ENCODE results near the gene GDF11.
A peak's percentile ranks its signal among the peaks of the same experiment; 100 is the strongest.

The GDF11 gene

DNA sequence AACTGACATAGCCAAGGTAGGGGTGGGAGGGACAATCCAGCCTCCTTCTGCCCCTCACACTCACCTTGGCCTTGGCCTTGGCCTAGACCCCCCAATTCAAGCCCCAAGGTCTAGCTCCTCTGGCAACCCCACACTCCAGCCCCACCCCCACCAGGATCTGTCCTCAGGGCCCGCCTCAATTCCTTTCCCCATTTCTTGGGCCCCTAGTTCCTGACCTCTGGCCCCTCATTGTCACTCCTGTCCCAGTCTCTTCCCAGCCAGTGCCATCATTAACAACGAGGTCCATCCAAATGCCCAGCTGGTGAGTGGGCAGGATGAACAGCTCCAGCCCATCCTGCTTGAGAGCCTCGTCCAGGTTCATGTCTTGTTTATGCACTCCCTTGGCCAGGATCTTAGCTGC, 6.8 kb upstream of the GDF11 start:
- Histone ChIP-seq H3F3A (ENCODE audit: insufficient read depth) (peaks cover 7% of the 10 kb centered on the region), H3K9me2 (replicated peaks; ENCODE audit: insufficient read depth, low read length) (no peaks in the 10 kb centered on the region), H3K27ac (ENCODE audit: low read depth, low read length) (no peak overlapping the region), H3K79me2 (ENCODE audit: insufficient read depth, low read length) (no peaks in the 10 kb centered on the region), H3K9ac (ENCODE audit: low read length) (no peak overlapping the region), H3K9me3 (ENCODE audit: insufficient read depth, low read length) (no peaks in the 10 kb centered on the region), H3K36me3 (ENCODE audit: low read length) (no peaks in the 10 kb centered on the region), H2AFZ (ENCODE audit: low read depth, low read length, severe bottlenecking) (no peak overlapping the region), H3K4me2 (ENCODE audit: low read depth, low read length, poor library complexity, severe bottlenecking) (no peak overlapping the region), H4K20me1 (ENCODE audit: low read depth, low read length) (no peaks in the 10 kb centered on the region), H3K27me3 (ENCODE audit: low read length) (no peaks in the 10 kb centered on the region), H3K4me3 (ENCODE audit: insufficient read depth, low read length, poor library complexity, severe bottlenecking) (no peak overlapping the region)
- no peak for TF ChIP-seq EZH2phosphoT487 (conservative IDR thresholded peaks at IDR 0.05; ENCODE audit: low read length)
- TF ChIP-seq, protein P1, sequence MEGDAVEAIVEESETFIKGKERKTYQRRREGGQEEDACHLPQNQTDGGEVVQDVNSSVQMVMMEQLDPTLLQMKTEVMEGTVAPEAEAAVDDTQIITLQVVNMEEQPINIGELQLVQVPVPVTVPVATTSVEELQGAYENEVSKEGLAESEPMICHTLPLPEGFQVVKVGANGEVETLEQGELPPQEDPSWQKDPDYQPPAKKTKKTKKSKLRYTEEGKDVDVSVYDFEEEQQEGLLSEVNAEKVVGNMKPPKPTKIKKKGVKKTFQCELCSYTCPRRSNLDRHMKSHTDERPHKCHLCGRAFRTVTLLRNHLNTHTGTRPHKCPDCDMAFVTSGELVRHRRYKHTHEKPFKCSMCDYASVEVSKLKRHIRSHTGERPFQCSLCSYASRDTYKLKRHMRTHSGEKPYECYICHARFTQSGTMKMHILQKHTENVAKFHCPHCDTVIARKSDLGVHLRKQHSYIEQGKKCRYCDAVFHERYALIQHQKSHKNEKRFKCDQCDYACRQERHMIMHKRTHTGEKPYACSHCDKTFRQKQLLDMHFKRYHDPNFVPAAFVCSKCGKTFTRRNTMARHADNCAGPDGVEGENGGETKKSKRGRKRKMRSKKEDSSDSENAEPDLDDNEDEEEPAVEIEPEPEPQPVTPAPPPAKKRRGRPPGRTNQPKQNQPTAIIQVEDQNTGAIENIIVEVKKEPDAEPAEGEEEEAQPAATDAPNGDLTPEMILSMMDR (IDR thresholded peaks at IDR 0.05; ENCODE audit: insufficient read depth, low read length, poor library complexity, severe bottlenecking), result no peak

DNA sequence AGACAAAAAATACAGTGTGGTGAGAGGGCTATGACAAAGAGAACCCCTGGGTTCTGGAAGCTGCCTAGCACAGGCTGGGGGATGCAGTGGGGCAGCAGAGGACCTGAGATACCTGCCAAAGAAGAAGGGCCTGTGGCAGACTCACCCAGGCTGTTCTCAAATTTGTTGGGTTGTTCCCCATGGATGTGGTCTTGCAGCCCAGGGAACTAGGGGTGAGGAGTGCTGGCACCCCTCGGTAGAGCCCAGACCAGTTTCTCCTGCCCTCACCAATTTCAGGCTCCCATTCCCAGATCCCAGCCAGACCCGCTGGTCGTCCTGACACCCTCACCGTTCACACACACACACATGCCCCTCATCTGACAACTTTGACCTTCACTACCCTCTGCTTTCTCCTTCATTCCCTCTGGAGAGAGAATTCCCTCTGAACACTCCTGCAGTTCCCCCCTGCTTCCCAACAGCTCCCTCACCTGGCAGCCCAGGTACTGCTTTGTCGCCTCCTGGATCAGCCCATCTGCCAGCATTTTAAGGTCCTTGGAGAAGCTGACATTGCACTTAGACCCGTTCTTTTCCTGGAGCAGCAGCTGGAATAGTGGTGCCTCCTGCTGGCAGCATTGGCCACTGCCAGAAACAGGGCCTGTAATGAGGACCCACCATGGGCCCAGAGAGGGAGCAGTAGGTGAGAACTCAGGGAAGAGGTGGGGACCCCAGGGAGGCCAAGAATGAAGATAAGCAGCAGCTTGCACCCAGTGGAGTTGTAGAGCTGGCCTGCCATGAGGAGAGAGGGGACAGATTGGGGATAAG, 5.9 kb upstream of the GDF11 start:
- Histone ChIP-seq H3K36me3 (ENCODE audit: low read length) (no peaks in the 10 kb centered on the region), H3K27me3 (ENCODE audit: low read length) (no peaks in the 10 kb centered on the region), H2AFZ (ENCODE audit: low read depth, low read length, severe bottlenecking) (no peak overlapping the region), H4K20me1 (ENCODE audit: low read depth, low read length) (no peaks in the 10 kb centered on the region), H3K9me3 (ENCODE audit: insufficient read depth, low read length) (no peaks in the 10 kb centered on the region), H3K79me2 (ENCODE audit: insufficient read depth, low read length) (no peaks in the 10 kb centered on the region), H3K4me3 (ENCODE audit: insufficient read depth, low read length, poor library complexity, severe bottlenecking) (no peak overlapping the region), H3K4me2 (ENCODE audit: low read depth, low read length, poor library complexity, severe bottlenecking) (peak overlapping the region; percentile 89), H3K9me2 (replicated peaks; ENCODE audit: insufficient read depth, low read length) (no peaks in the 10 kb centered on the region), H3F3A (ENCODE audit: insufficient read depth) (peaks cover 7% of the 10 kb centered on the region), H3K27ac (ENCODE audit: low read depth, low read length) (no peak overlapping the region), H3K9ac (ENCODE audit: low read length) (peak overlapping the region; percentile 48; the same call in 1 of the 2 replicates)
- TF ChIP-seq, protein P1 (IDR thresholded peaks at IDR 0.05; ENCODE audit: insufficient read depth, low read length, poor library complexity, severe bottlenecking), result peak; percentile 92
- TF ChIP-seq EZH2phosphoT487 (conservative IDR thresholded peaks at IDR 0.05; ENCODE audit: low read length), result no peak

DNA sequence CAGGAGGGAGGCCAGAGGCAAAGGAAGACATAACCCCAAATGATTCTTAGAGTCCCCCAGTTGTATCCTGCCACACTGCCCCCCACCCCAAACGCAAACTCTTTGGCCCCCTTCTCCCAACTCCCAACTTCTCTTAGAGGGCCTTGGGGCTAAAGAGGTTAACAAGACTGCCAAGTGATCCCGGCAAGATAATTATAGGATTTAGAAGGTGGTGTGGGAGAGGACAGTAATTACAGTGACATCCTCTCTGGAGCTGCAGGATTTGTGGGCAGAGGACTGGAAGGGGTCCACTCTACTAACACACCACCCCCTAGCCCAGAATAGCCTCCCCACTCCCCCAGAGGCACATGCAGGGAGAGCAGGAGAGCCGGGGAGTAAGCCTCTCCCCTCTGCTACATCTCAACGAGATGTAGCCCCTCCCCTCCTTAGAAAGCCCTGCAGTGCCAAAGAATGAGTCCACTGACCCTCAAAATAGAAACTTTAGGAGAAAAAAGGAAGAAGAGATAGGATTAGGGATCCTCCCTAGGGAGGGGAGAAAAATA, 5.3 kb upstream of the GDF11 start:
- H3F3A ChIP-seq (ENCODE audit: insufficient read depth), result peaks cover 7% of the 10 kb centered on the region
- H3K9me3 ChIP-seq (ENCODE audit: insufficient read depth, low read length), result no peaks in the 10 kb centered on the region
- peak overlapping the region; percentile 23; the same call in 1 of the 2 replicates for H3K27ac ChIP-seq (ENCODE audit: low read depth, low read length)
- H3K79me2 ChIP-seq (ENCODE audit: insufficient read depth, low read length), result no peaks in the 10 kb centered on the region
- H3K4me2 ChIP-seq (ENCODE audit: low read depth, low read length, poor library complexity, severe bottlenecking), result peak overlapping the region; percentile 89
- peak overlapping the region; percentile 48 for H3K9ac ChIP-seq (ENCODE audit: low read length)
- TF ChIP-seq EZH2phosphoT487 (conservative IDR thresholded peaks at IDR 0.05; ENCODE audit: low read length), result no peak
- TF ChIP-seq, protein P1 (IDR thresholded peaks at IDR 0.05; ENCODE audit: insufficient read depth, low read length, poor library complexity, severe bottlenecking), result peak; percentile 9
- H3K9me2 ChIP-seq (replicated peaks; ENCODE audit: insufficient read depth, low read length), result no peaks in the 10 kb centered on the region
- H3K4me3 ChIP-seq (ENCODE audit: insufficient read depth, low read length, poor library complexity, severe bottlenecking), result peak overlapping the region; percentile 63
- H4K20me1 ChIP-seq (ENCODE audit: low read depth, low read length), result no peaks in the 10 kb centered on the region
- peak overlapping the region; percentile 80 for H2AFZ ChIP-seq (ENCODE audit: low read depth, low read length, severe bottlenecking)
- H3K36me3 ChIP-seq (ENCODE audit: low read length), result no peaks in the 10 kb centered on the region
- no peaks in the 10 kb centered on the region for H3K27me3 ChIP-seq (ENCODE audit: low read length)

All from SU-DHL-6 (cell line).